GM21515 (cell line): ENCODE measurements around the gene TRMT10B.

Source experiments
- ATAC-seq: cut with Tn5 transposase; IDR thresholded peaks from one replicate; pipeline ENCODE4 v1.9.1; 2021; ENCODE audit not compliant: unreplicated experiment

Gene TRMT10B

GRCh38 chr9:37753489-37754190 lies at the start of gene TRMT10B:
TRMT10B (plus strand) TSS chr9:37753805; CDS start chr9:37761932, 8,127 bp downstream.
- peak; percentile 94 for ATAC-seq

DNA sequence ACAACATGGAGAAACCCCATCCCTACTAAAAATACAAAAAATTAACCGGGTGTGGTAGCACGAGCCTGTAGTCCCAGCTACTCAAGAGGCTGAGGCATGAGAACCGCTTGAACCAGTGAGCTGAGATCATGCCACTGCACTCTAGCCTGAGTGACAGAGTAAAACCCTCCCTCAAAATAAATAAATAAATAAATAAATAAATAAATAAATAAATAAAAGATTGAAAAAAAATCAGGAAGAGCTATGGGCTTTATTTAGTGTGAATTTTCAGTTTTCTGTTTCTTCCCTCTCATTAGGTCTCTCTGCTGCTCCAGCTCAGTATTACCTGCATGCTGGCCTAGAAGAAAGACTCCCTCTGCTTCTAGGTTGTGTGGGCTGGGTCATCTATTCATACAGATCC lies 47.8 kb upstream of the TRMT10B start:
- ATAC-seq, result no peak

- ATAC-seq, result no peak
These were observed 47.3 kb upstream of the TRMT10B start for GRCh38 chr9:37706290-37706689.

- ATAC-seq, result no peak
These were observed 45.9 kb upstream of the TRMT10B start for GRCh38 chr9:37707748-37708147.

DNA sequence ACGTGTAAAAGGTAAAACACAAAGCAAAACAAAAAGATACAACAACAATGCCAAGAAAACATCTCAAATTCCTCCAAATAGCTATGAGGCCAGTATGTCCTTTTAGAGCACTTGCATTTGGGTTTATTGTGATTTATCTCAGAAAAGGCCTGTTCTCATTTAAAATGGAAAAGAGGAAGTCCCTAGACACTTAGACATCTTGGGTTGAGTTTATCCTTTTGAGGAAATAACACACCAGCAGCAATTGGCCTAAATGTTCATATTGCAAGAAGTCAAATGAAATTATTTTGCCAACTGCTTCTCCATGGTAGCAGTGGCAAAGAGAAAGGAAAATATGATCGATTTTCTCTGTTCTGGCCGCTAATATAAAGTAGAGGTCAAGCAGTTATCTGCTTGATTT lies 43.6 kb upstream of the TRMT10B start:
- no peak for ATAC-seq

GRCh38 chr9:37715260-37715659 lies 38.3 kb upstream of the TRMT10B start:
- ATAC-seq, result no peak

GRCh38 chr9:37715991-37716505 lies 37.6 kb upstream of the TRMT10B start:
- ATAC-seq, result no peak

DNA sequence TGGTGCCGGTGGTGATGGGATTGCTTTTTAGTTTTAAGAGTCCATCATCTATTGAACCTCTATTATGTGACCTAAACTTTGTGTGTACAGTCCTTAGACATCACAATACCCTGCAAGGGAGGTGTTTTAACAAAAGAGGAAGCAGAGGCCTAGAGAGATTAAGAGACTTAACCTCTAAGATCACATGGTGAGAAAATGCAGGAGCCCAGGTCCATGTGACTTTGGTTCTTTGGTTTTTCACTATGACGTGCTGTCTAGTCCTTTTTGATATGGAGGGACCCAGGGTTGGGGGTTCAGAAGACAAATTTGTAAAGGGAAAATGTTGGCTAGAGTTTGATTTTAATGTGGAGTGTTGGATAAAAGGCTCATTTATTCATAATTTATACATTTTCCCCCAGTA lies 34.1 kb upstream of the TRMT10B start:
- ATAC-seq, result no peak

DNA sequence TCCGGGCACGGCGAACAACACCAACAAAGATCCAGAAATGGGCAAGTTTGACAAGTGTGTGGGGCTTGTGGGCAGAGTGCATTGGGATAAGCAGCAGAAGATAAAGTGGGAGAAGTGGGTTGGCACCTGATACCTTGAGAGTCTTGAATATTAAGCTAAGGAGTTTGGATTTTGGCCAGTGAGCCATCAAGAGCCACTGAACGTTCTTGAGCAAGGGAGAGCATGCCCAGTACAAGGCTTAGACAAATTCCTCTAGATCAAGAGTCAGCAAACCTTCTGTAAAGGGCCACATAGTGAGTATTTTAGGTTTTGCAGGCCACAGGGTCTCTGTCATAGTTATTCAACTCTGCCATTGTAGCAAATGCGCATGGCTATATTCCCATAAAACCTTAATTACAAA lies 26.6 kb upstream of the TRMT10B start:
- no peak for ATAC-seq

DNA sequence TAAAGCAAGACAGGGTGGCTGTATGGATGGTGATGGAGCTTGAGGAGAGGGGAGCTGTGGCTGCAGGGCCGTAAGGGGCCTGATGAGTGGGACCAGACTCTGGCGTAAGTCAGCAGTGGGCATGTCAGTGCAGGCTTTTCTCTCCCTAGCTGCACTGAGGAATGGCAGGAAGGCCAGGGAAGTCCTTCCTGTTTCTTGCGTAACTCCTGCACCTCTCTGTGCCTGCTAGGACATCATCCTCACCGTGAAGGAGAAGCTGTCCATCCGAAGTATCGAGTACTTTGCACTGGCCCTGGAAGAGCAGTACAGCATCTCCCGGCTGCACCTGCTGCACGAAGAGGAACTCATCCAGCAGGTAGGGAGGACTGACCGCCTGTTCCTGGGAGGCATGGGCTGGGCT lies 24.1 kb upstream of the TRMT10B start:
- ATAC-seq, result no peak

DNA sequence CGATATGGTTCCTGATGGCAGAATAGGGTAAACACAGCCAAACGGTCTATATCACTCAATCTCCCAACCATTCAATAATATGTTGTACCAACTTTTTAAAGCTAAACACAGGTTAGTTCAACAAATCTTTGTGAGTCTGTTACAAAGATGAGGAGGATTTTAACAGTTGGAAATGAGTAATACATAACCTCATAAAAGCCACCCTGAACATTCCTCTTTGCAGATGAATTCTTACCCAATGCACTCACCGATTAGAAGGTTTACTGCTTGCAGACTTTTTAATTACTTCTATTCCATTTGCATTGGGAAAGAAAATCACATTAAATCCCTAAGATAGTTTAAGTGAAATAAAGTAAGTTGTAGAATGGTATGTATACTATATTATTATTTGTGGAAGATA lies 23.3 kb upstream of the TRMT10B start:
- ATAC-seq, result no peak

GRCh38 chr9:37730839-37731238 lies 22.8 kb upstream of the TRMT10B start:
- no peak for ATAC-seq

- ATAC-seq, result no peak
These were observed 21.4 kb upstream of the TRMT10B start for GRCh38 chr9:37732086-37732741.

DNA sequence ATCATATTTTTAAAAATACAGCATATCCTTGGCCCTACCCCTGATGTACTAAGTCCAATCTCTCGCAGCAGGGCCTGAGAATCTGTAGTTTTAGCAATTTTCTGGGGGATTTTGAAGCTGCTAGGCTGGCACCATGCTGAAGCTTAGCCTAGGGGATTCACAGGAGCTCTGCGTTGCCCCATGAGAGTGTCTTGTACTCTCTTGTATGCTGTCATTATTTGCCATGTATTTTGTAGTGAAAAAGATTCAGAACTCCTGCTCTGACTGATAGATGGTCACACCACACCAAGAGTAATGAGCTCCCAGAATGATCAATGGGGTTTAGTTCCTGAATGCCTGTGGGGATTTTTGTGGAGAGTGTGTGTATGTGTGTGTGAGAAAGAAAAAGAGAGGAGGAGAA lies 20.7 kb upstream of the TRMT10B start:
- no peak for ATAC-seq

- no peak for ATAC-seq
These were observed 14.4 kb upstream of the TRMT10B start for GRCh38 chr9:37739222-37739621.

DNA sequence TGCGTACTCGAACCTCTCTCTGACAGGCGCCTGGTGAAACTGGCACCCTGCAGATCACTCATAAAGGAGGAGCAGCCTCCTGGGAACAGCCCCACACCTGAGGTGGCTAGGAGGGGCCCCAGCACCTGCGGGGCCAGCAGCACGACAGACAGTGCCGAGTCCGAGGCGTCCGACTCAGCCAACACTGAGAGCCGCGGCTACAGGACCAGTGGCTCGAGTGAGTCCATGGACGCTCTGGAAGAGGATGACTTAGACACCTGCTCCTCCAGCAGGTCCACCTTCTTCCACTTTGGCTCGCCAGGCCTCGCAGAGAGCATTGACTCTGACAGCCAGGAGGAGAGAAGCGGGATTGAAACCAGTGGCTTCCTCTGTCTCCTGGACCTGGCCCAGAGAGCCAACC lies 13.5 kb upstream of the TRMT10B start:
- no peak for ATAC-seq

DNA sequence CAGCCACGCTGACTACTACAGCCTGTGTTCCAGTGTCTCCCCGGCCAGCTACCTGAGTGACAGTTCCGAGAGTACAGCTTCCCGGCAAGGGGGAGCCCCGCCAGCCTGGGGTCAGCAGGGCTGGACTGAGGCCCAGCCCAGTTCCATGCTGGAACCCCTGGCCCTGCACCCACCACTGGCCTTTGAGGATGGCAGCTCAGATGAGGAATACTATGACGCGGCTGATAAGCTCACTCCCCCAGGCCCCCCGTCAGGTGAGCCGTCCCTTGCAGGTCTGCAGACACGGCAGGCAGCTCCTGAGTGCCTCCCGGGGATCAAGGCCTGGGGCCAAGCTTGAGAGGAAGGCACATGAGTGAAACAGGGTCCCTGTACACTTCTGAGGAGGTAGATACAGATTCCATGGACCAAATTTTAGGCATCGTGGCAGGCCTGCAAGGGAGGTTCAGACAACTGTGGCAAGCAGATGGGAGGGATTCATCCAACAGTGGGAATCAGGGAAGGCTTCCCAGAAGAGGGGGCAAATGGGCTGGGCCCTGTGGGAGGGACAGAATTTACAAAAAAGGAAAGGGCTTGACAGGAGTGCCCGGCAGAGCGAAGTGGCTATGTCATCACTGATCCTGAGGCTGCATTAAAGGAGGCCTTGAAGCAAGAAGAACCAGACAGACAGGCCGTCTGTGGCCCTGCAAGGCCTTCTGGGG lies 12.8 kb upstream of the TRMT10B start:
- no peak for ATAC-seq

DNA sequence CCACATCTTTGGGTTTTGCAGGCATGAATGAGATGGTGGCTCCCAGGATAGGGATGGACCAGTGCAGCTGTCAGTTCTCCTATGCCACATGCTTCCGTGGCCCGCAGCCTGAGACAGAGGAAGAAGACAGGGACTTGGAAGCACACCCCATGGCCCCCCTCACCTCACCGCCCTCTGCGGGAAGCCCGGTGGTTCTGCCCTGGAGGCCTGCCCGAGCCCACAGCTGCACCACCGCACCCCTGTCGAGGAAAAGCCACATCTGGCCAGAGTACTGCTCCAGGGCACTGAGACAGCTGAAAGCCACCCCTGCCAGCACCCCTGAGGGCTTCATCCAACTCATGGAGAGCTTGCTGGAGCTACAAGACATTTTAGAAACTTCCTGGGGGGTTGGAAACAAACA lies 7.6 kb upstream of the TRMT10B start:
- ATAC-seq, result no peak

DNA sequence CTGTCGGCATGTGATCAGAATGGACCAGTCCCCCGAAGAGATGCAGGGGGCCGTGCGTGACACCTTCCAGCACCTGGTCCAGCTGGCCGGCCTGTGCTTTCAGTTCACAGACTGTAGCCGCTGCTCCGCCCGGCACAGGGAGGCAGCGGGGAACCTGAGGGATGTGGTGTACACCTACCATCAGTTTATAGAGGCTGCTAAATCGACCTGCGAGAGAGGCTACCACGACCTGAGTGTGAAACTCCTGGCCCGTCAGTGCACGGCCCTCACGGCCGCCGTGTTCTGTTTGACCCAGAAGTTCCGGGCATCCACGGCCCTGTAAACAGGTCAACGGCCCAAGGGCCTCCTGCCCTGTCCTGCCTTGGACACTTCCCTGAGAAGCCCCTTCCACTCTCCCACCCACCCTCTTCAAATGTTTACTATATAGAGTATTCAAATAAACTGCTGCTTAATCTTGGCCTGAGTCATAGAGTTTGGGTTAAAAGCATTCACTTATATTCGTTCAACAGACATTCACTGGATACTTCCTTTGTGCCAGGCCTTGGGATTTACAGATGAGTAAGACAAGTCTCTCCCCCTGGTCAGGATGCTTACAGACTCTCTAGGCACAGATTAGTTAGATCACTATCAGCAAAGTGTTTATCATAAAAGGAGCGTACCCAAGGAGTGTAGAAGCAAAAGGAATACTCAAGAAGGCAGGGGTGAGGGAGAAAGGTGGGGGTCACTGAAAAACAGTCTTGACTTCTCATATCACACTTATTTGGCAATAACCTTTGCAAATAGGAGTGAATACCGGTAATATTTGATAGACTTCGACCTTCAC lies 6.9 kb upstream of the TRMT10B start:
- no peak for ATAC-seq

- peak; percentile 80 for ATAC-seq
These were observed 6.3 kb upstream of the TRMT10B start for GRCh38 chr9:37747271-37747753.

DNA sequence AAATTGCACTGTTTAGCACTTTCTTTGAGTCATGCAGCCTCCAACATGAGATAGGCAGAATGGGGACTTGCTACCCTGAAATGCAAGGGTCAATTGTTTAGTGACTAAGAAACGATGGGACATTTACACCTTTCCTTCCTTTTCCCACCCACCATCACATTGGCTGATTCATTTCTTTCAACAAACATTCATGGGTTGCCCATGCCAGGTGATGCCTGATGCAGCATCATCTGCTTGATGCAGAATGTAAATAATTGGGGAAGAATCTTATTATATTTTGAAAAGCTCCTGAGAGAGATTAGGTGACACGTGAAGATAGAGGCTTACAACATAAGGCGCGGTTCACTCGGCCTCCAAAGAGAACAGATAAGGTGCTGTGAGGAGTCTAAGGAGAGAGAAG lies 4.5 kb upstream of the TRMT10B start:
- ATAC-seq, result no peak
